ENCODE results near the gene RBM23. TPM values are rescaled to one million over a fixed set of nuclear protein-coding genes. Genes with fewer than 3 reads are reported as not detected.

RBM23 gene
- total and polyA plus RNA-seq, 3 experiments from 2014 or later: 50.3 to 88.8 (median 83.6) TPM

- Histone ChIP-seq H3K9me3 (ENCODE audit: low read length) (no peaks in the 10 kb centered on the region), H3K4me1 (ENCODE audit: insufficient read depth, low read length) (peaks cover 12% of the 10 kb centered on the region), H3K4me3 (ENCODE audit: low read length) (no peak overlapping the region), H3K27me3 (ENCODE audit: insufficient read depth, low read length, poor library complexity, severe bottlenecking) (no peaks in the 10 kb centered on the region), H3K36me3 (ENCODE audit: insufficient read depth, low read length) (no peaks in the 10 kb centered on the region), H3K27ac (ENCODE audit: low read depth, low read length) (no peak overlapping the region)
- Mint-ChIP-seq H3K36me3 (no peaks in the 10 kb centered on the region), H3K9me3 (no peaks in the 10 kb centered on the region), H3K4me3 (no peak overlapping the region), H3K27me3 (peaks cover 15 to 27% of the 10 kb centered on the region in 2 donors), H3K4me1 (peaks cover 4 to 9% (median 7%) of the 10 kb centered on the region in 3 donors), H3K27ac (no peak overlapping the region)
- no peak for DNase-seq
- CTCF ChIA-PET: interaction anchor here (1.3 to 8.2 kb wide), 3 partner anchors 10 to 27 kb away, joined by 6 to 149 read pairs (median 9); no protein-coding TSS in a partner anchor
- POLR2A ChIA-PET: no interaction called here
Observed at GRCh38 chr14:22849212-22849819, 69.6 kb downstream of the RBM23 start.

- H3K36me3 ChIP-seq (ENCODE audit: insufficient read depth, low read length): no peaks in the 10 kb centered on the region
- ChIA-PET CTCF (interaction anchor here (1.2 to 8.2 kb wide), 3 partner anchors 13 to 27 kb away, joined by 3 to 149 read pairs (median 6); no protein-coding TSS in a partner anchor), POLR2A (no interaction called here)
- H3K27ac ChIP-seq (ENCODE audit: low read depth, low read length): no peak overlapping the region
- H3K36me3 Mint-ChIP-seq: no peaks in the 10 kb centered on the region
- H3K4me1 Mint-ChIP-seq: peaks cover 4 to 8% (median 7%) of the 10 kb centered on the region in 3 donors
- no peak overlapping the region for H3K4me3 Mint-ChIP-seq
- no peaks in the 10 kb centered on the region for H3K9me3 Mint-ChIP-seq
- no peaks in the 10 kb centered on the region for H3K9me3 ChIP-seq (ENCODE audit: low read length)
- peaks cover 15 to 27% of the 10 kb centered on the region in 2 donors for H3K27me3 Mint-ChIP-seq
- peaks cover 9% of the 10 kb centered on the region for H3K4me1 ChIP-seq (ENCODE audit: insufficient read depth, low read length)
- no peak overlapping the region for H3K4me3 ChIP-seq (ENCODE audit: low read length)
- no peaks in the 10 kb centered on the region for H3K27me3 ChIP-seq (ENCODE audit: insufficient read depth, low read length, poor library complexity, severe bottlenecking)
- H3K27ac Mint-ChIP-seq: peak overlapping the region in 2 of 8 donors; percentile 8 to 50
- peak in 1 of 5 donors; percentile 19 for DNase-seq
Observed at GRCh38 chr14:22848351-22849164, 70.4 kb downstream of the RBM23 start.

GRCh38 chr14:22847661-22848341 is 71.1 kb downstream of the RBM23 start:
- DNase-seq: no peak
- Histone ChIP-seq H3K27me3 (ENCODE audit: insufficient read depth, low read length, poor library complexity, severe bottlenecking) (no peaks in the 10 kb centered on the region), H3K4me1 (ENCODE audit: insufficient read depth, low read length) (peaks cover 2% of the 10 kb centered on the region), H3K27ac (ENCODE audit: low read depth, low read length) (no peak overlapping the region), H3K36me3 (ENCODE audit: insufficient read depth, low read length) (no peaks in the 10 kb centered on the region), H3K9me3 (ENCODE audit: low read length) (no peaks in the 10 kb centered on the region), H3K4me3 (ENCODE audit: low read length) (no peak overlapping the region)
- Mint-ChIP-seq H3K9me3 (no peaks in the 10 kb centered on the region), H3K4me1 (peaks cover 0 to 1% (median under 1%) of the 10 kb centered on the region in 3 donors), H3K4me3 (no peak overlapping the region), H3K27me3 (peaks cover 15 to 31% of the 10 kb centered on the region in 2 donors), H3K27ac (no peak overlapping the region), H3K36me3 (no peaks in the 10 kb centered on the region)
- POLR2A ChIA-PET: no interaction called here
- CTCF ChIA-PET: interaction anchor here (0.9 to 8.2 kb wide), 5 partner anchors 14 to 26 kb away, joined by 3 to 149 read pairs (median 3); no protein-coding TSS in a partner anchor

- H3K36me3 Mint-ChIP-seq: no peaks in the 10 kb centered on the region
- no peak for DNase-seq
- no peaks in the 10 kb centered on the region for H3K4me1 Mint-ChIP-seq
- no peaks in the 10 kb centered on the region for H3K9me3 Mint-ChIP-seq
- peaks cover 19 to 40% of the 10 kb centered on the region in 2 donors for H3K27me3 Mint-ChIP-seq
- no peak overlapping the region for H3K4me3 ChIP-seq (ENCODE audit: low read length)
- H3K36me3 ChIP-seq (ENCODE audit: insufficient read depth, low read length): no peaks in the 10 kb centered on the region
- ChIA-PET CTCF (interaction anchor here (0.9 to 1.3 kb wide), 2 partner anchors 15 to 24 kb away, joined by 3 read pairs; no protein-coding TSS in a partner anchor), POLR2A (interaction anchor here (0.5 kb wide), 1 partner anchor 23 kb away, joined by 3 read pairs; no protein-coding TSS in a partner anchor)
- no peak overlapping the region for H3K27ac Mint-ChIP-seq
- no peak overlapping the region for H3K27ac ChIP-seq (ENCODE audit: low read depth, low read length)
- no peaks in the 10 kb centered on the region for H3K4me1 ChIP-seq (ENCODE audit: insufficient read depth, low read length)
- H3K9me3 ChIP-seq (ENCODE audit: low read length): no peaks in the 10 kb centered on the region
- H3K27me3 ChIP-seq (ENCODE audit: insufficient read depth, low read length, poor library complexity, severe bottlenecking): no peaks in the 10 kb centered on the region
- no peak overlapping the region for H3K4me3 Mint-ChIP-seq
Observed at GRCh38 chr14:22846811-22847307, 72.1 kb downstream of the RBM23 start.

GRCh38 chr14:22845821-22846625 is 72.9 kb downstream of the RBM23 start:
- no peaks in the 10 kb centered on the region for H3K4me1 Mint-ChIP-seq
- no peaks in the 10 kb centered on the region for H3K36me3 ChIP-seq (ENCODE audit: insufficient read depth, low read length)
- H3K9me3 Mint-ChIP-seq: no peaks in the 10 kb centered on the region
- H3K4me1 ChIP-seq (ENCODE audit: insufficient read depth, low read length): no peaks in the 10 kb centered on the region
- no peak for DNase-seq
- no peaks in the 10 kb centered on the region for H3K36me3 Mint-ChIP-seq
- no peak overlapping the region for H3K27ac Mint-ChIP-seq
- H3K4me3 Mint-ChIP-seq: no peak overlapping the region
- ChIA-PET POLR2A (interaction anchor here (0.5 kb wide), 1 partner anchor 22 kb away, joined by 3 read pairs; no protein-coding TSS in a partner anchor), CTCF (interaction anchor here (1.3 to 1.5 kb wide), 2 partner anchors 8 to 23 kb away, joined by 3 to 4 read pairs; no protein-coding TSS in a partner anchor)
- no peak overlapping the region for H3K27ac ChIP-seq (ENCODE audit: low read depth, low read length)
- no peak overlapping the region for H3K4me3 ChIP-seq (ENCODE audit: low read length)
- peaks cover 27 to 45% of the 10 kb centered on the region in 2 donors for H3K27me3 Mint-ChIP-seq
- no peaks in the 10 kb centered on the region for H3K27me3 ChIP-seq (ENCODE audit: insufficient read depth, low read length, poor library complexity, severe bottlenecking)
- H3K9me3 ChIP-seq (ENCODE audit: low read length): no peaks in the 10 kb centered on the region

GRCh38 chr14:22845103-22845394 is 73.9 kb downstream of the RBM23 start:
- H3K36me3 ChIP-seq (ENCODE audit: insufficient read depth, low read length): no peaks in the 10 kb centered on the region
- peak overlapping the region in 1 of 8 donors; percentile 87 for H3K27ac Mint-ChIP-seq
- H3K4me1 ChIP-seq (ENCODE audit: insufficient read depth, low read length): no peaks in the 10 kb centered on the region
- H3K4me3 ChIP-seq (ENCODE audit: low read length): no peak overlapping the region
- ChIA-PET CTCF (interaction anchor here (1.2 to 1.5 kb wide), 3 partner anchors 8 to 10 kb away, joined by 3 to 5 read pairs (median 4); no protein-coding TSS in a partner anchor), POLR2A (no interaction called here)
- no peaks in the 10 kb centered on the region for H3K9me3 Mint-ChIP-seq
- H3K27ac ChIP-seq (ENCODE audit: low read depth, low read length): no peak overlapping the region
- H3K27me3 Mint-ChIP-seq: peaks cover 35 to 49% of the 10 kb centered on the region in 2 donors
- no peaks in the 10 kb centered on the region for H3K9me3 ChIP-seq (ENCODE audit: low read length)
- no peaks in the 10 kb centered on the region for H3K36me3 Mint-ChIP-seq
- no peaks in the 10 kb centered on the region for H3K27me3 ChIP-seq (ENCODE audit: insufficient read depth, low read length, poor library complexity, severe bottlenecking)
- no peak overlapping the region for H3K4me3 Mint-ChIP-seq
- peak in 1 of 5 donors; percentile 17 for DNase-seq
- H3K4me1 Mint-ChIP-seq: no peaks in the 10 kb centered on the region

All from CD8-positive, alpha-beta memory T cell (primary cell).